Omental fat pad (tissue), 4 donors: ENCODE data around the gene BTBD17. TPM values are rescaled to one million over a fixed set of nuclear protein-coding genes. Genes with fewer than 3 reads are reported as not detected.

ENCODE experiments used
- ATAC-seq: fragments of 150-250 bp; one replicate; pipeline ENCODE4 v1.9.1; 2016; ENCODE audit warnings: mild to moderate bottlenecking, moderate library complexity; ENCODE audit not compliant: low FRiP score
- DNase-seq: peaks from one replicate; pipeline ENCODE4 v3.0.0-alpha.2; 2019; ENCODE audit warnings: low spot score
- CTCF ChIP-seq, 3 donors: fragments of 450-650 bp; IDR thresholded peaks; one replicate each; pipeline ENCODE4 v1.5.1; 2016 to 2017; ENCODE audit warnings: antibody characterized with exemption in 3 of 3, mild to moderate bottlenecking in 3 of 3, moderate library complexity in 2 of 3
- total RNA-seq, 4 donors: library from RNA; depleted of rRNA; stranded (reverse); fragments of >200 nt; gene quantifications; one replicate each; pipeline ENCODE4 v1.1.0, GENCODE V29; 2016

The BTBD17 gene
- total RNA-seq, 4 donors from 2014 or later: 0.36 TPM; not detected in 3

- ATAC-seq (no peak), DNase-seq (no peak)
- TF ChIP-seq CTCF (IDR thresholded peaks at IDR 0.05): no peak
Observed at GRCh38 chr17:74317071-74317470, 44.6 kb downstream of the BTBD17 start.

GRCh38 chr17:74316220-74316619 is 45.4 kb downstream of the BTBD17 start:
- ATAC-seq (no peak), DNase-seq (no peak)

GRCh38 chr17:74314877-74315276 is 46.8 kb downstream of the BTBD17 start:
- DNase-seq (no peak), ATAC-seq (no peak)
- no peak for TF ChIP-seq CTCF (IDR thresholded peaks at IDR 0.05)

More at GRCh38 chr17:74316220-74316619, 45.4 kb downstream of the BTBD17 start:
- TF ChIP-seq CTCF (IDR thresholded peaks at IDR 0.05): no peak

- TF ChIP-seq CTCF (IDR thresholded peaks at IDR 0.05): no peak
- DNase-seq: no peak
- ATAC-seq: no peak
Observed at GRCh38 chr17:74309902-74310301, 51.8 kb downstream of the BTBD17 start.

GRCh38 chr17:74307984-74308773 is 53.5 kb downstream of the BTBD17 start:
- no peak for DNase-seq
- no peak for ATAC-seq
- TF ChIP-seq CTCF (IDR thresholded peaks at IDR 0.05): no peak

Other genes with a start within 250 kb of the BTBD17 start
- gene RPL38, start 158.2 kb downstream of the BTBD17 start, total RNA-seq: 100 to 1,000 TPM; 333 to 392 (median 362) TPM
- 1 to 10 TPM; 5.9 to 9.0 (median 7.9) TPM for gene TTYH2, start 148.3 kb downstream of the BTBD17 start, total RNA-seq
- gene DNAI2, start 87.6 kb downstream of the BTBD17 start, total RNA-seq: not detected
- gene KIF19, start 35.6 kb downstream of the BTBD17 start, total RNA-seq: 1 to 10 TPM in 2 of 4 donors, under 1 TPM in 2; 0.72 to 2.4 (median 1.4) TPM
- gene GPR142, start 5.6 kb upstream of the BTBD17 start, total RNA-seq: not detected
- gene GPRC5C, start 70.2 kb upstream of the BTBD17 start, total RNA-seq: 10 to 100 TPM; 11.5 to 29.0 (median 16.0) TPM
- gene CD300A, start 104.8 kb upstream of the BTBD17 start, total RNA-seq: 10 to 100 TPM in 3 of 4 donors, 1 to 10 TPM in 1; 4.8 to 24.6 (median 16.6) TPM
- gene CD300LB, start 169.6 kb upstream of the BTBD17 start, total RNA-seq: 10 to 100 TPM in 1 of 4 donors, 1 to 10 TPM in 1, under 1 TPM in 2; 0.63 to 14.1 (median 0.86) TPM
- 1 to 10 TPM; 1.6 to 9.4 (median 2.1) TPM for gene CD300C, start 184.2 kb upstream of the BTBD17 start, total RNA-seq
- gene CD300H, start 205.6 kb upstream of the BTBD17 start, total RNA-seq: not detected
- under 1 TPM in 1 of 4 donors, not detected in 3; 0.79 TPM for gene CD300LD, start 230.4 kb upstream of the BTBD17 start, total RNA-seq